ENCODE measurements around the gene EYS. TPM values are rescaled to one million over a fixed set of nuclear protein-coding genes. Genes with fewer than 3 reads are reported as not detected.
"Not testable (repeated sequence)": the region's sequence is repeated elsewhere in the genome, so short reads cannot be mapped to it uniquely, and the experiment has no call there.

EYS gene
- total and polyA plus RNA-seq, 4 donors, result not detected

GRCh38 chr6:64257586-64257985 lies 1449.4 kb downstream of the EYS start:
- no peak for ATAC-seq (ENCODE audit: low FRiP score)
- no peaks in the 10 kb centered on the region for H3K36me3 ChIP-seq (ENCODE audit: control insufficient read depth in 1 of 2, insufficient read depth in 2 of 2, low read length in 1 of 2)
- no peak overlapping the region for H3K4me3 ChIP-seq (ENCODE audit: low read length in 2 of 2)
- intact Hi-C loops (cut with DNase I), result no loop called here
- no peak for DNase-seq
- no peak overlapping the region for H3K27ac ChIP-seq (ENCODE audit: low read depth in 1 of 2, low read length in 2 of 2)
- WGBS, 2 donors, result 30 to 32% methylated on average over 3 of the region's 3 CpGs
- H3K27me3 ChIP-seq (ENCODE audit: control insufficient read depth in 1 of 2, insufficient read depth in 2 of 2, low read length in 1 of 2), result no peaks in the 10 kb centered on the region
- H3K9me3 ChIP-seq (ENCODE audit: control insufficient read depth, low read length), result no peaks in the 10 kb centered on the region
- H3K4me1 ChIP-seq (ENCODE audit: control insufficient read depth in 1 of 2, insufficient read depth in 2 of 2, low read length in 2 of 2), result no peaks in the 10 kb centered on the region

DNA sequence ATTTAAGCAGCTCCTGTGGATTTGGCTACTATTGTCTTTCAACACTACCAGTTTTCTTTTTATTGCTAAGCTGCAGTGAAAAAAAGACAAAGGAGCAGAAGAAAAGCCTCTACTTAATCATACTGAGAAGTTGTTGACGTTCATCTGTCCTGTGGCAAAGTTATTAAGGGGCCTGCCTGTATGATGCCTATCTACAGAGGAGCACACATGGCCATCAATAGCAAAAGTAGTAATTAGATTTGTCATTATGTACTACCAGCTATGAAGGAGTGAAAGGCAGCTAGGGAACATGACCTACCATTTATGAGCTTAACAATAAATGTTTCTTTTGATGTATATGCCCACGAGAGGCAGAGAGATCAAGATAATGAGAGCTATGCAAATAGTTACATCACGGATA lies 1450.5 kb downstream of the EYS start:
- DNase-seq, result no peak
- intact Hi-C loops (cut with DNase I), result no loop called here
- no peak overlapping the region for H3K4me3 ChIP-seq (ENCODE audit: low read length in 2 of 2)
- H3K4me1 ChIP-seq (ENCODE audit: control insufficient read depth in 1 of 2, insufficient read depth in 2 of 2, low read length in 2 of 2), result no peaks in the 10 kb centered on the region
- H3K27ac ChIP-seq (ENCODE audit: low read depth in 1 of 2, low read length in 2 of 2), result no peak overlapping the region
- ATAC-seq (ENCODE audit: low FRiP score), result no peak
- no peaks in the 10 kb centered on the region for H3K27me3 ChIP-seq (ENCODE audit: control insufficient read depth in 1 of 2, insufficient read depth in 2 of 2, low read length in 1 of 2)
- no peaks in the 10 kb centered on the region for H3K36me3 ChIP-seq (ENCODE audit: control insufficient read depth in 1 of 2, insufficient read depth in 2 of 2, low read length in 1 of 2)
- no peaks in the 10 kb centered on the region for H3K9me3 ChIP-seq (ENCODE audit: control insufficient read depth, low read length)
- WGBS, 2 donors, result 55 to 63% methylated on average over 3 of the region's 3 CpGs

DNA sequence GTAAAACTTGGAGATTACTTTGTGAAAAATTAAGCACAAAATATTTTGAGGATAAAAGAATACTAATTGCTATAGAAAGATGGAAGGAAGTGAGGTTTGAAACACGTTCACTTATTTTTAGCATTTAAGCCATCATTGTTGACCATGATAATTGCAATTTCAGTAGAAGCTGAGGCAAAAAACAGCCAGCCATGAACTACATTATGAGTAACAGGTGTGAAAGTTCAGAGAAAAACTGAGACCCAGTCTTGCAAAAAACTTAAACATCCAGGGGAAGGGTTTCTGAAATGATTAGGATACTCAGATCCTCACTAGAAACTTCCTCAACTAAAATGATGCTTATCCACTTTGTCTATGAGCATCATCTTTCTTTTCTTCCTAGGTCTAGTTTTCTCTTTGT lies 1452.0 kb downstream of the EYS start:
- Histone ChIP-seq H3K36me3 (ENCODE audit: control insufficient read depth in 1 of 2, insufficient read depth in 2 of 2, low read length in 1 of 2) (no peaks in the 10 kb centered on the region), H3K4me1 (ENCODE audit: control insufficient read depth in 1 of 2, insufficient read depth in 2 of 2, low read length in 2 of 2) (no peaks in the 10 kb centered on the region), H3K27ac (ENCODE audit: low read depth in 1 of 2, low read length in 2 of 2) (no peak overlapping the region), H3K27me3 (ENCODE audit: control insufficient read depth in 1 of 2, insufficient read depth in 2 of 2, low read length in 1 of 2) (no peaks in the 10 kb centered on the region), H3K9me3 (ENCODE audit: control insufficient read depth, low read length) (no peaks in the 10 kb centered on the region), H3K4me3 (ENCODE audit: low read length in 2 of 2) (no peak overlapping the region)
- DNase-seq (no peak), ATAC-seq (ENCODE audit: low FRiP score) (no peak)
- intact Hi-C loops (cut with DNase I), result no loop called here
- WGBS, 2 donors, result 64 to 72% methylated on average over 1 of the region's 1 CpG

DNA sequence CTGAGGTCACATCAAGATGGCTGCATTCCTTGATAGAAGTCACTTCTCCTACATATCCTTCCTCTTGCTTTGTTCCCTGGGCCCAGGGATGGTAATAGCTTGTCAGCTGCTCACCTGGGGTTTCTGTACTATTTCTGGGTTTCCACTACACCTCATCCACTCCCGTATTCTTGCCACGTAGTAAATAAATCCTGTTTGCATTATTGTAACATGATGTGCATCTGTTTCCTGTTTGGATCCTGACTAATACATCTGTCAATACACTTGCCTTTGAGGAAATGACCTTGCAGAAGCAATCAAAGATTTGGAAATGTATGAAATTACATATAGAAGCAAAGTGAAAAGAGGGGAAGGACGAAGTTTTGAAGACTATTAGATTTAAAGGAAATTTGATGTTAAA lies 1452.5 kb downstream of the EYS start:
- Histone ChIP-seq H3K27ac (ENCODE audit: low read depth in 1 of 2, low read length in 2 of 2) (no peak overlapping the region), H3K36me3 (ENCODE audit: control insufficient read depth in 1 of 2, insufficient read depth in 2 of 2, low read length in 1 of 2) (no peaks in the 10 kb centered on the region), H3K4me1 (ENCODE audit: control insufficient read depth in 1 of 2, insufficient read depth in 2 of 2, low read length in 2 of 2) (no peaks in the 10 kb centered on the region), H3K4me3 (ENCODE audit: low read length in 2 of 2) (no peak overlapping the region), H3K9me3 (ENCODE audit: control insufficient read depth, low read length) (no peaks in the 10 kb centered on the region), H3K27me3 (ENCODE audit: control insufficient read depth in 1 of 2, insufficient read depth in 2 of 2, low read length in 1 of 2) (no peaks in the 10 kb centered on the region)
- DNase-seq (no peak), ATAC-seq (ENCODE audit: low FRiP score) (no peak)
- intact Hi-C loops (cut with DNase I), result no loop called here
- 60 to 62% methylated on average over 3 of the region's 3 CpGs for WGBS, 2 donors

DNA sequence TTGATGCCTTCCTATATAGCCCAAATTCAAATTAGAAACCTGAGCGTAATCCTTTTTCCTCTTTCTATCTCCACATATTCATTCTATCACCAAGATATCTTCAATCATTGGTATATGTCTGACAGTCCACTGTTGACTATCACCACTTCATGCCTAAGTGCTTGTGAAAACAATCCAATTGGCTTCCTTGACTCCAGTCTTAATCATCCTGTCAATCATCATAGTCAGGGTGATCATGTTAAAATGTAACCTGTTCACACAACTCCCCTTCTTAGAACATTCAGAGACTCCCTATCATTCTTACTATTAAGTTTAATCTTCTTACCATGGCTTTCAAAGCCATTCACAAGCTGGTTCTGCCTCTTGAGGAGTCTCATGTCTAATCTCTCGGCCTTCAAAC lies 1454.8 kb downstream of the EYS start:
- H3K4me3 ChIP-seq (ENCODE audit: low read length in 2 of 2), result no peak overlapping the region
- no peaks in the 10 kb centered on the region for H3K27me3 ChIP-seq (ENCODE audit: control insufficient read depth in 1 of 2, insufficient read depth in 2 of 2, low read length in 1 of 2)
- H3K9me3 ChIP-seq (ENCODE audit: control insufficient read depth, low read length), result no peaks in the 10 kb centered on the region
- H3K27ac ChIP-seq (ENCODE audit: low read depth in 1 of 2, low read length in 2 of 2), result no peak overlapping the region
- ATAC-seq (ENCODE audit: low FRiP score), result no peak
- 54 to 71% methylated on average over 2 of the region's 2 CpGs for WGBS, 2 donors
- intact Hi-C loops (cut with DNase I), result no loop called here
- no peak for DNase-seq
- no peaks in the 10 kb centered on the region for H3K4me1 ChIP-seq (ENCODE audit: control insufficient read depth in 1 of 2, insufficient read depth in 2 of 2, low read length in 2 of 2)
- H3K36me3 ChIP-seq (ENCODE audit: control insufficient read depth in 1 of 2, insufficient read depth in 2 of 2, low read length in 1 of 2), result no peaks in the 10 kb centered on the region

DNA sequence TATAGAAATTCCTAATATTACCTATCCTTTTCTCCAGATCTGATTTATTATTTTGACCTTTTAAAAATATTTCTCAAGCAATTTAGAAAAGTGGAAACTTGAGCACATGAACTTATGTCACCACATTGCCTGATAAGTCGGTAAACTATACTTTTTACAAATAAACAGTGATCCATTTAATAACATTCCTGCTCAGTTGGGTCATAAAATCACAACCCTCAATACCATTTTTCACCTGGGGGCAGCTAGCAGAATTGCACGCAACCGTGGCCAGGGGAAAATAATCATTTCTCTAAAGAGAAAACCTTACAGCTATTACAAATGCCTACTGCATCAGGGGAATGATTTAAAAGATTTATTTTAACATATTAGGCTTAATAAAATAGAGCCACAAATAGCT lies 1456.9 kb downstream of the EYS start:
- intact Hi-C loops (cut with DNase I), result no loop called here
- ATAC-seq (ENCODE audit: low FRiP score), result no peak
- no peak overlapping the region for H3K27ac ChIP-seq (ENCODE audit: low read depth in 1 of 2, low read length in 2 of 2)
- no peak overlapping the region for H3K4me3 ChIP-seq (ENCODE audit: low read length in 2 of 2)
- H3K27me3 ChIP-seq (ENCODE audit: control insufficient read depth in 1 of 2, insufficient read depth in 2 of 2, low read length in 1 of 2), result no peaks in the 10 kb centered on the region
- H3K9me3 ChIP-seq (ENCODE audit: control insufficient read depth, low read length), result no peaks in the 10 kb centered on the region
- H3K4me1 ChIP-seq (ENCODE audit: control insufficient read depth in 1 of 2, insufficient read depth in 2 of 2, low read length in 2 of 2), result no peaks in the 10 kb centered on the region
- H3K36me3 ChIP-seq (ENCODE audit: control insufficient read depth in 1 of 2, insufficient read depth in 2 of 2, low read length in 1 of 2), result no peaks in the 10 kb centered on the region
- WGBS, 2 donors, result 7 to 16% methylated on average over 3 of the region's 3 CpGs
- no peak for DNase-seq

GRCh38 chr6:64249115-64249514 lies 1457.9 kb downstream of the EYS start:
- WGBS, 2 donors, result 22 to 34% methylated on average over 1 of the region's 1 CpG

DNA sequence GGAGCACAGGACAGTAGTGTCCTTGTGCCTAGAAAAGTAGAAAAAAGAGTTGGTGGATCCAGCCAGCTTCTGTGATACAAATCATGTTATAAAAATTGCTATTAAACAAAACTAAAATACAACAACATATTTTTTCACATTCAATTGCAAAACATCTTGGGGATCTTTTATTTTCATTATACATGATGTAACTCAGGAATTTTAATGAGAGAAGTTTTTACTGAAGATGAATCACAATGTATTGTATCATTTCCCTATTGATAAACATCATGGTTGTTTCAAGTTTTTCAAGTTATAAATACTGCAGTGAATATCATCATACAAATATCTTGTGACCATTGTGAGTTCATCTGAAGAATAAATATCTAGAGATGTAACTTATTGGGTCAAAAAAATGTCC lies 1463.4 kb downstream of the EYS start:
- Histone ChIP-seq H3K27me3 (ENCODE audit: control insufficient read depth in 1 of 2, insufficient read depth in 2 of 2, low read length in 1 of 2) (no peaks in the 10 kb centered on the region), H3K27ac (ENCODE audit: low read depth in 1 of 2, low read length in 2 of 2) (no peak overlapping the region), H3K36me3 (ENCODE audit: control insufficient read depth in 1 of 2, insufficient read depth in 2 of 2, low read length in 1 of 2) (no peaks in the 10 kb centered on the region), H3K9me3 (ENCODE audit: control insufficient read depth, low read length) (no peaks in the 10 kb centered on the region), H3K4me3 (ENCODE audit: low read length in 2 of 2) (no peak overlapping the region), H3K4me1 (ENCODE audit: control insufficient read depth in 1 of 2, insufficient read depth in 2 of 2, low read length in 2 of 2) (no peaks in the 10 kb centered on the region)
- ATAC-seq (ENCODE audit: low FRiP score) (no peak), DNase-seq (no peak)
- intact Hi-C loops (cut with DNase I), result no loop called here

More at GRCh38 chr6:64249115-64249514, 1457.9 kb downstream of the EYS start:
- DNase-seq, result no peak
- intact Hi-C loops (cut with DNase I), result no loop called here
- no peak for ATAC-seq (ENCODE audit: low FRiP score)
- no peaks in the 10 kb centered on the region for H3K4me1 ChIP-seq (ENCODE audit: control insufficient read depth in 1 of 2, insufficient read depth in 2 of 2, low read length in 2 of 2)
- H3K27me3 ChIP-seq (ENCODE audit: control insufficient read depth in 1 of 2, insufficient read depth in 2 of 2, low read length in 1 of 2), result no peaks in the 10 kb centered on the region
- H3K9me3 ChIP-seq (ENCODE audit: control insufficient read depth, low read length), result no peaks in the 10 kb centered on the region
- H3K27ac ChIP-seq (ENCODE audit: low read depth in 1 of 2, low read length in 2 of 2), result no peak overlapping the region
- no peaks in the 10 kb centered on the region for H3K36me3 ChIP-seq (ENCODE audit: control insufficient read depth in 1 of 2, insufficient read depth in 2 of 2, low read length in 1 of 2)
- no peak overlapping the region for H3K4me3 ChIP-seq (ENCODE audit: low read length in 2 of 2)

DNA sequence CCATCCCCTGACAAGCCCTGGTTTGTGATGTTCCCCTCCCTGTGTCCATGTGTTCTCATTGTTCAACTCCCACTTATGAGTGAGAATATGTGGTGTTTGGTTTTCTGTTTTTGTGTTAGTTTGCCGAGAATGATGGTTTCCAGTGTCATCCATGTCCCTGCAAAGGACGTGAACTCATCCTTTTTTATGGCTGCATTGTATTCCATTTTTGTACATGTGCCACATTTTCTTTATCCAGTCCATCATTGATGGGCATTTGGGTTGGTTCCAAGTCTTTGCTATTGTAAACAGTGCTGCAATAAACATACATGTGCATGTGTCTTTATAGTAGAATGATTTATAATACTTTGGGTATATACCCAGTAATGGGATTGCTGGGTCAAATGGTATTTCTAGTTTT lies 1468.1 kb downstream of the EYS start:
- H3K36me3 ChIP-seq (ENCODE audit: control insufficient read depth in 1 of 2, insufficient read depth in 2 of 2, low read length in 1 of 2); DNase-seq; H3K9me3 ChIP-seq (ENCODE audit: control insufficient read depth, low read length); H3K4me1 ChIP-seq (ENCODE audit: control insufficient read depth in 1 of 2, insufficient read depth in 2 of 2, low read length in 2 of 2); ATAC-seq (ENCODE audit: low FRiP score); H3K27ac ChIP-seq (ENCODE audit: low read depth in 1 of 2, low read length in 2 of 2); H3K27me3 ChIP-seq (ENCODE audit: control insufficient read depth in 1 of 2, insufficient read depth in 2 of 2, low read length in 1 of 2); H3K4me3 ChIP-seq (ENCODE audit: low read length in 2 of 2); intact Hi-C loops (cut with DNase I): not testable (repeated sequence)
- 89 to 90% methylated on average over 2 of the region's 2 CpGs for WGBS, 2 donors
